Activated T-cell treated with anti-CD3 and anti-CD28 coated beads, Interleukin-2, amount 50 U/mL, for 24 hours (primary cell): ENCODE data around the gene NTRK1.
A peak's percentile ranks its signal among the peaks of the same experiment; 100 is the strongest.

Source experiments
- DNase-seq: peaks from one replicate; pipeline ENCODE4 v3.0.0-alpha.2; 2020
- H3K27ac Mint-ChIP-seq: 2 replicates; pipeline ENCODE4 v1.8.0; 2020; ENCODE audit warnings: mild to moderate bottlenecking, mixed read lengths
- H3K27me3 Mint-ChIP-seq: 2 replicates; pipeline ENCODE4 v1.8.0; 2020; ENCODE audit warnings: mixed read lengths
- H3K36me3 Mint-ChIP-seq: 2 replicates; pipeline ENCODE4 v1.8.0; 2020; ENCODE audit warnings: low read depth, mixed read lengths
- H3K4me1 Mint-ChIP-seq: 2 replicates; pipeline ENCODE4 v1.8.0; 2020; ENCODE audit warnings: low read depth, mixed read lengths
- H3K4me3 Mint-ChIP-seq: 2 replicates; pipeline ENCODE4 v1.8.0; 2020; ENCODE audit warnings: mild to moderate bottlenecking, moderate library complexity, mixed read lengths
- H3K9me3 Mint-ChIP-seq: 2 replicates; pipeline ENCODE4 v1.8.0; 2020; ENCODE audit warnings: mixed read lengths

The NTRK1 gene

GRCh38 chr1:156898971-156899664 is 38.5 kb downstream of the NTRK1 start:
- H3K4me1 Mint-ChIP-seq: peaks cover 4% of the 10 kb centered on the region
- H3K4me3 Mint-ChIP-seq: no peak overlapping the region
- no peaks in the 10 kb centered on the region for H3K36me3 Mint-ChIP-seq
- no peaks in the 10 kb centered on the region for H3K9me3 Mint-ChIP-seq
- H3K27ac Mint-ChIP-seq: no peak overlapping the region
- H3K27me3 Mint-ChIP-seq: peaks cover 50% of the 10 kb centered on the region
- DNase-seq: no peak

- Mint-ChIP-seq H3K9me3 (no peaks in the 10 kb centered on the region), H3K36me3 (no peaks in the 10 kb centered on the region), H3K4me1 (peaks cover 4% of the 10 kb centered on the region), H3K4me3 (no peak overlapping the region), H3K27me3 (peaks cover 40% of the 10 kb centered on the region), H3K27ac (no peak overlapping the region)
- DNase-seq: no peak
These were observed 39.5 kb downstream of the NTRK1 start for GRCh38 chr1:156899956-156900718.

GRCh38 chr1:156900896-156901589 is 40.4 kb downstream of the NTRK1 start:
- Mint-ChIP-seq H3K36me3 (no peaks in the 10 kb centered on the region), H3K4me1 (peaks cover 4% of the 10 kb centered on the region), H3K9me3 (no peaks in the 10 kb centered on the region), H3K27ac (peak overlapping the region; percentile 26), H3K27me3 (peaks cover 35% of the 10 kb centered on the region), H3K4me3 (no peak overlapping the region)
- no peak for DNase-seq

GRCh38 chr1:156901590-156901900 is 40.9 kb downstream of the NTRK1 start:
- no peak for DNase-seq
- no peaks in the 10 kb centered on the region for H3K36me3 Mint-ChIP-seq
- peaks cover 31% of the 10 kb centered on the region for H3K27me3 Mint-ChIP-seq
- H3K9me3 Mint-ChIP-seq: no peaks in the 10 kb centered on the region
- H3K4me1 Mint-ChIP-seq: peaks cover 4% of the 10 kb centered on the region
- H3K4me3 Mint-ChIP-seq: no peak overlapping the region
- peak overlapping the region; percentile 26 for H3K27ac Mint-ChIP-seq

GRCh38 chr1:156901966-156902915 is 41.6 kb downstream of the NTRK1 start:
- Mint-ChIP-seq H3K27me3 (peaks cover 31% of the 10 kb centered on the region), H3K9me3 (no peaks in the 10 kb centered on the region), H3K27ac (no peak overlapping the region)

GRCh38 chr1:156903328-156904091 is 42.8 kb downstream of the NTRK1 start:
- H3K36me3 Mint-ChIP-seq: no peaks in the 10 kb centered on the region
- no peak for DNase-seq
- no peak overlapping the region for H3K27ac Mint-ChIP-seq
- no peaks in the 10 kb centered on the region for H3K4me1 Mint-ChIP-seq
- peaks cover 21% of the 10 kb centered on the region for H3K27me3 Mint-ChIP-seq
- H3K4me3 Mint-ChIP-seq: no peak overlapping the region
- H3K9me3 Mint-ChIP-seq: no peaks in the 10 kb centered on the region

More at GRCh38 chr1:156901966-156902915, 41.6 kb downstream of the NTRK1 start:
- Mint-ChIP-seq H3K4me1 (peaks cover 4% of the 10 kb centered on the region), H3K36me3 (no peaks in the 10 kb centered on the region), H3K4me3 (no peak overlapping the region)
- no peak for DNase-seq

- Mint-ChIP-seq H3K36me3 (no peaks in the 10 kb centered on the region), H3K9me3 (no peaks in the 10 kb centered on the region), H3K27me3 (peaks cover 14% of the 10 kb centered on the region), H3K4me3 (no peak overlapping the region), H3K27ac (no peak overlapping the region), H3K4me1 (no peaks in the 10 kb centered on the region)
- DNase-seq: no peak
These were observed 43.7 kb downstream of the NTRK1 start for GRCh38 chr1:156904187-156904959.

- peaks cover 14% of the 10 kb centered on the region for H3K27me3 Mint-ChIP-seq
- no peak overlapping the region for H3K27ac Mint-ChIP-seq
- DNase-seq: no peak
- H3K4me1 Mint-ChIP-seq: no peaks in the 10 kb centered on the region
- no peaks in the 10 kb centered on the region for H3K9me3 Mint-ChIP-seq
- H3K4me3 Mint-ChIP-seq: no peak overlapping the region
- H3K36me3 Mint-ChIP-seq: no peaks in the 10 kb centered on the region
These were observed 44.5 kb downstream of the NTRK1 start for GRCh38 chr1:156905176-156905575.

- no peaks in the 10 kb centered on the region for H3K9me3 Mint-ChIP-seq
These were observed 45.0 kb downstream of the NTRK1 start for GRCh38 chr1:156905651-156906050.

GRCh38 chr1:156906206-156906906 is 45.7 kb downstream of the NTRK1 start:
- H3K4me1 Mint-ChIP-seq: no peaks in the 10 kb centered on the region
- DNase-seq: no peak
- peaks cover 15% of the 10 kb centered on the region for H3K27me3 Mint-ChIP-seq
- no peaks in the 10 kb centered on the region for H3K36me3 Mint-ChIP-seq
- H3K27ac Mint-ChIP-seq: no peak overlapping the region
- H3K9me3 Mint-ChIP-seq: no peaks in the 10 kb centered on the region
- no peak overlapping the region for H3K4me3 Mint-ChIP-seq

More at GRCh38 chr1:156905651-156906050, 45.0 kb downstream of the NTRK1 start:
- no peak overlapping the region for H3K4me3 Mint-ChIP-seq
- H3K27ac Mint-ChIP-seq: no peak overlapping the region
- no peaks in the 10 kb centered on the region for H3K36me3 Mint-ChIP-seq
- DNase-seq: no peak
- no peaks in the 10 kb centered on the region for H3K4me1 Mint-ChIP-seq
- H3K27me3 Mint-ChIP-seq: peaks cover 16% of the 10 kb centered on the region

- DNase-seq: no peak
- H3K4me3 Mint-ChIP-seq: no peak overlapping the region
- no peaks in the 10 kb centered on the region for H3K4me1 Mint-ChIP-seq
- no peak overlapping the region for H3K27ac Mint-ChIP-seq
- H3K9me3 Mint-ChIP-seq: no peaks in the 10 kb centered on the region
- H3K36me3 Mint-ChIP-seq: no peaks in the 10 kb centered on the region
- H3K27me3 Mint-ChIP-seq: peaks cover 23% of the 10 kb centered on the region
These were observed 47.9 kb downstream of the NTRK1 start for GRCh38 chr1:156908541-156908940.

- Mint-ChIP-seq H3K36me3 (no peaks in the 10 kb centered on the region), H3K27me3 (peaks cover 26% of the 10 kb centered on the region), H3K9me3 (no peaks in the 10 kb centered on the region), H3K4me3 (no peak overlapping the region), H3K4me1 (no peaks in the 10 kb centered on the region), H3K27ac (no peak overlapping the region)
- no peak for DNase-seq
These were observed 48.3 kb downstream of the NTRK1 start for GRCh38 chr1:156908955-156909354.
